Right hindlimb (tissue), 1 donor: ENCODE measurements around the gene TOP1.
A peak's percentile ranks its signal among the peaks of the same experiment; 100 is the strongest.
"Not testable (repeated sequence)": the region's sequence is repeated elsewhere in the genome, so short reads cannot be mapped to it uniquely, and the experiment has no call there.

Experiments
- DNase-seq: peaks from one replicate; pipeline ENCODE4 v3.0.0-alpha.2; 2018

TOP1 gene

GRCh38 chr20:41028359-41029149 lies at the start of gene TOP1:
TSS of gene TOP1 (plus strand) at chr20:41028822. CDS start at chr20:41029068, 246 bp downstream.
- peak; percentile 100 for DNase-seq

- DNase-seq = no peak
Measured at GRCh38 chr20:40979247-40979646, 49.4 kb upstream of the TOP1 start.

GRCh38 chr20:40980106-40980827 lies 48.4 kb upstream of the TOP1 start:
- no peak for DNase-seq

- DNase-seq = no peak
Measured at GRCh38 chr20:40980828-40981310, 47.8 kb upstream of the TOP1 start.

- DNase-seq = no peak
Measured at GRCh38 chr20:40982415-40983145, 46.0 kb upstream of the TOP1 start.

GRCh38 chr20:40983898-40984297 lies 44.7 kb upstream of the TOP1 start:
- DNase-seq = no peak

- DNase-seq = no peak
Measured at GRCh38 chr20:40984496-40984895, 44.1 kb upstream of the TOP1 start.

- no peak for DNase-seq
Measured at GRCh38 chr20:40986774-40987173, 41.8 kb upstream of the TOP1 start.

GRCh38 chr20:40990542-40991120 lies 38.0 kb upstream of the TOP1 start:
- peak; percentile 84 for DNase-seq

- DNase-seq = no peak
Measured at GRCh38 chr20:40991181-40991889, 37.3 kb upstream of the TOP1 start.

- DNase-seq = no peak
Measured at GRCh38 chr20:40992349-40993113, 36.1 kb upstream of the TOP1 start.

- no peak for DNase-seq
Measured at GRCh38 chr20:40993794-40994540, 34.7 kb upstream of the TOP1 start.

GRCh38 chr20:40996326-40996725 lies 32.3 kb upstream of the TOP1 start:
- no peak for DNase-seq

GRCh38 chr20:40997116-40997515 lies 31.5 kb upstream of the TOP1 start:
- no peak for DNase-seq

GRCh38 chr20:40999841-41000240 lies 28.8 kb upstream of the TOP1 start:
- no peak for DNase-seq

- DNase-seq = no peak
Measured at GRCh38 chr20:41000628-41001027, 28.0 kb upstream of the TOP1 start.

- DNase-seq = no peak
Measured at GRCh38 chr20:41001497-41001896, 27.1 kb upstream of the TOP1 start.

- DNase-seq = no peak
Measured at GRCh38 chr20:41002842-41003142, 25.8 kb upstream of the TOP1 start.

GRCh38 chr20:41003143-41003935 lies 25.3 kb upstream of the TOP1 start:
- no peak for DNase-seq

GRCh38 chr20:41003936-41004294 lies 24.7 kb upstream of the TOP1 start:
- DNase-seq = not testable (repeated sequence)
